Uterus (tissue), 2 donors: Measurements from ENCODE around the gene SRCAP.

Experiments
- CTCF ChIP-seq, 4 experiments: fragments of 200-600 bp in 2 of 4; fragments of 450-650 bp in 2 of 4; sonication (generic) in 2 of 4; IDR thresholded peaks; one replicate each; pipeline ENCODE4 v1.5.1; 2016 to 2019; ENCODE audit warnings: antibody characterized with exemption in 4 of 4, mild to moderate bottlenecking in 2 of 4, moderate library complexity in 1 of 4
- POLR2A ChIP-seq, 2 donors: fragments of 450-650 bp; IDR thresholded peaks; one replicate each; pipeline ENCODE4 v1.6.1; 2016; ENCODE audit warnings: antibody characterized with exemption in 2 of 2, mild to moderate bottlenecking in 1 of 2, moderate library complexity in 1 of 2

- TF ChIP-seq CTCF (IDR thresholded peaks at IDR 0.05) (no peak), POLR2A (IDR thresholded peaks at IDR 0.05) (no peak)
These were observed 12.0 kb downstream of the SRCAP start for GRCh38 chr16:30710971-30711370.
